NCI-H345 (cell line): ENCODE data around the gene TARBP2.

Experiments
- DNase-seq: peaks from one replicate; lab custom pipeline; 2025; lab: John Stamatoyannopoulos, UW

TARBP2 gene

GRCh38 chr12:53495903-53496751 is 5.0 kb upstream of the TARBP2 start:
- DNase-seq, result no peak

- DNase-seq, result no peak
These were observed 4.4 kb upstream of the TARBP2 start for GRCh38 chr12:53496752-53497032.

GRCh38 chr12:53497461-53497860 is 3.6 kb upstream of the TARBP2 start:
- no peak for DNase-seq

- no peak for DNase-seq
These were observed 2.9 kb upstream of the TARBP2 start for GRCh38 chr12:53498235-53498630.

GRCh38 chr12:53499266-53500141 is 1.6 kb upstream of the TARBP2 start, which contains the start of gene MAP3K12:
MAP3K12 (minus strand) TSS chr12:53499458; CDS start chr12:53487391, 12,067 bp downstream.
- DNase-seq, result peak; percentile 74

- peak; percentile 29 for DNase-seq
These were observed 824 bp upstream of the TARBP2 start for GRCh38 chr12:53500142-53500775.

GRCh38 chr12:53501615-53502181 is 615 bp downstream of the TARBP2 start:
- DNase-seq, result no peak

- DNase-seq, result no peak
These were observed 1.2 kb downstream of the TARBP2 start for GRCh38 chr12:53502331-53502730.

GRCh38 chr12:53502983-53503728 is 2.1 kb downstream of the TARBP2 start:
- no peak for DNase-seq

- DNase-seq, result no peak
These were observed 3.2 kb downstream of the TARBP2 start for GRCh38 chr12:53504004-53504920.

GRCh38 chr12:53505086-53505485 is 4.0 kb downstream of the TARBP2 start:
- DNase-seq, result no peak

- DNase-seq, result no peak
These were observed 4.7 kb downstream of the TARBP2 start for GRCh38 chr12:53505555-53506449.

GRCh38 chr12:53506450-53506785 is 5.3 kb downstream of the TARBP2 start:
- DNase-seq, result no peak

GRCh38 chr12:53506881-53507602 is 6.0 kb downstream of the TARBP2 start, which contains the start of gene NPFF:
NPFF (minus strand) TSS chr12:53507484; CDS start chr12:53507474, 10 bp downstream.
- DNase-seq, result no peak

- no peak for DNase-seq
These were observed 6.5 kb downstream of the TARBP2 start for GRCh38 chr12:53507603-53507885.

- peak; percentile 78 for DNase-seq
These were observed 7.6 kb downstream of the TARBP2 start for GRCh38 chr12:53508534-53509170.

- DNase-seq, result no peak
These were observed 9.2 kb downstream of the TARBP2 start for GRCh38 chr12:53510181-53510812.
